GM13977 (cell line): ENCODE data around the gene DRC1.

Source experiments
- DNase-seq: peaks from one replicate; pipeline ENCODE4 v3.0.0; 2012; ENCODE audit warnings: low spot score
- CTCF ChIP-seq: IDR thresholded peaks from 2 replicates; pipeline ENCODE4 v1.5.1; 2012; ENCODE audit warnings: mild to moderate bottlenecking, control low read depth; ENCODE audit not compliant: insufficient read depth; ENCODE audit errors: extremely low read depth, missing control alignments
- in situ Hi-C: fragments of 300-500 bp; cut with MboI; formaldehyde crosslinking; loops from one replicate; pipeline ENCODE4 v1.12.0; 2022; ENCODE audit warnings: low sequenced_read_pairs, low pct_unique_long_range_greater_than_20kb, mixed read lengths, inconsistent platforms; ENCODE audit not compliant: unreplicated experiment

The DRC1 gene

GRCh38 chr2:26449278-26450030 lies 47.7 kb downstream of the DRC1 start:
- TF ChIP-seq CTCF, result no peak
- in situ Hi-C loops, result loop anchor here (25.0 kb wide), 1 partner anchor 487 kb away; no protein-coding TSS in a partner anchor
- no peak for DNase-seq

GRCh38 chr2:26450031-26450635 lies 48.4 kb downstream of the DRC1 start:
- DNase-seq, result no peak
- in situ Hi-C loops, result loop anchor here (25.0 kb wide), 1 partner anchor 488 kb away; no protein-coding TSS in a partner anchor
- no peak for TF ChIP-seq CTCF

GRCh38 chr2:26451700-26452099 lies 50.0 kb downstream of the DRC1 start:
- no peak for DNase-seq
- TF ChIP-seq CTCF, result no peak
- in situ Hi-C loops, result loop anchor here (25.0 kb wide), 1 partner anchor 489 kb away; no protein-coding TSS in a partner anchor

- no peak for DNase-seq
- in situ Hi-C loops, result loop anchor here (25.0 kb wide), 1 partner anchor 491 kb away; no protein-coding TSS in a partner anchor
- no peak for TF ChIP-seq CTCF
These were observed 52.0 kb downstream of the DRC1 start for GRCh38 chr2:26453421-26454329.

- TF ChIP-seq CTCF, result no peak
- no peak for DNase-seq
- in situ Hi-C loops, result loop anchor here (25.0 kb wide), 1 partner anchor 492 kb away; no protein-coding TSS in a partner anchor
These were observed 52.9 kb downstream of the DRC1 start for GRCh38 chr2:26454561-26455001.
